ENCODE results near the gene RNF187. TPM values are rescaled to one million over a fixed set of nuclear protein-coding genes. Genes with fewer than 3 reads are reported as not detected.

Gene RNF187
- polyA plus RNA-seq, 3 donors = 76.5 to 104 (median 93.3) TPM

- DNase-seq = no peak
Observed at GRCh38 chr1:228540161-228540917, 53.2 kb downstream of the RNF187 start.

- no peak for DNase-seq
Observed at GRCh38 chr1:228541725-228542124, 54.5 kb downstream of the RNF187 start.

- no peak for DNase-seq
Observed at GRCh38 chr1:228542376-228542775, 55.2 kb downstream of the RNF187 start.

DNA sequence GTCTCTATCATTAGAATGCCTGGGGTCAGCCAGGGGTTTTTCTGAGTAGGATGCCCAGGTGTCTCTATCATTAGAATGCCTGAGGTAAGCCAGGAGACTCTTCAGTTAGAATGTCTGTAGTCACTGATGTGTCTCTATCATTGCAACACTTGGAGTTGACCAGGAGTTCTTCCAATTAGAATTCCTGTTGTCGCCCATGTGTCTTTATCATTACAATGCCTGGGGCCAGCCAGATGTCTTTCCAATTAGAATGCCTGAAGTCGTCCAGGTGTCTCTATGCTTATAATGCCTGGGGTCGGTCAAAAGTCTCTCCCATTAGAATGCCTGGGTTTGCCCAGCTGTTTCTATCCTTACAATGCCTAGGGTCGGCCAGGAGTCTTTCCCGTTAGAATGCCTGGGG is 55.8 kb downstream of the RNF187 start:
- no peak for DNase-seq

- no peak for DNase-seq
Observed at GRCh38 chr1:228543396-228543795, 56.2 kb downstream of the RNF187 start.

GRCh38 chr1:228544021-228544850 is 57.1 kb downstream of the RNF187 start:
- DNase-seq = no peak

GRCh38 chr1:228544921-228545591 is 57.9 kb downstream of the RNF187 start:
- DNase-seq = no peak

Other genes with a start within 250 kb of the RNF187 start
- gene TRIM11, start 80.5 kb upstream of the RNF187 start, polyA plus RNA-seq (ENCODE audit: insufficient read length in 3 of 3) = 10 to 100 TPM; 17.8 to 23.3 (median 21.0) TPM
- 10 to 100 TPM in 2 of 3 donors, 1 to 10 TPM in 1; 7.8 to 14.4 (median 13.3) TPM for gene TRIM17, start 70.5 kb upstream of the RNF187 start, polyA plus RNA-seq (ENCODE audit: insufficient read length in 3 of 3)
- 10 to 100 TPM; 15.9 to 16.5 (median 16.0) TPM for gene RHOU, start 248.1 kb downstream of the RNF187 start, polyA plus RNA-seq (ENCODE audit: insufficient read length in 3 of 3)

All from renal pelvis (tissue), 4 donors.